K562 (cell line): ENCODE measurements around the gene WDCP. TPM values are rescaled to one million over a fixed set of nuclear protein-coding genes. Genes with fewer than 3 reads are reported as not detected.

ENCODE experiments used
- ATAC-seq: fragments of 200-7000 bp; cut with Tn5 transposase; 3 replicates; pipeline ENCODE4 v1.9.1; 2020; ENCODE audit warnings: moderate library complexity
- BruUV-seq: library from RNA; stranded (reverse); fragments of 400-500 nt; replicated peaks from 2 replicates; lab custom pipeline; 2021; lab: Mats Ljungman, UMichigan
- CTCF ChIA-PET: fragments of 300-600 bp; formaldehyde crosslinking; extraction: SDS; loops from one replicate; lab custom pipeline; 2021; ENCODE audit warnings: low intra/inter-chr PET ratio; lab: Yijun Ruan, JAX
- POLR2A ChIA-PET: fragments of 300-600, 350-650 bp; sonication (Branson Sonifier 250); formaldehyde crosslinking; extraction: SDS; loops from one replicate; lab custom pipeline; 2021; ENCODE audit warnings: antibody characterized with exemption, inconsistent platforms; lab: Yijun Ruan, JAX
- DNase-seq, 4 experiments: peaks; one replicate each; pipeline versions ENCODE4 v3.0.0 to v3.0.0-alpha.2; 2011 to 2018; ENCODE audit warnings: low spot score in 3 of 4, mixed read lengths in 3 of 4; ENCODE audit errors: extremely low read depth in 1 of 4
- FAIRE-seq: peaks from 2 replicates; lab custom pipeline; 2011; peaks lifted over from hg19 to GRCh38; lab: Jason Lieb, UNC
- H2AFZ ChIP-seq: 2 replicates; pipeline ENCODE4 v1.6.0; 2011; ENCODE audit warnings: low read depth, low read length, control low read depth, inconsistent platforms
- H3K27ac ChIP-seq: fragments of 200-600 bp; 3 replicates; pipeline ENCODE4 v1.8.0; 2011; ENCODE audit warnings: low read depth, mild to moderate bottlenecking, control low read depth, inconsistent platforms, low read length, moderate library complexity, mixed read lengths; ENCODE audit errors: extremely low read depth
- H3K27me3 ChIP-seq, 2 experiments: fragments of 300-600 bp in 1 of 2; 2 replicates in 1 of 2; 3 replicates in 1 of 2; pipeline versions ENCODE4 v1.6.0 to v1.8.0; 2011; ENCODE audit warnings: inconsistent platforms in 2 of 2, low read length in 2 of 2, mild to moderate bottlenecking in 1 of 2, mixed read lengths in 1 of 2, moderate library complexity in 1 of 2; ENCODE audit not compliant: control insufficient read depth in 2 of 2, insufficient read depth in 2 of 2
- H3K36me3 ChIP-seq: fragments of 300-600 bp; 3 replicates; pipeline ENCODE4 v1.8.0; 2011; ENCODE audit warnings: mild to moderate bottlenecking, low read length, inconsistent platforms; ENCODE audit not compliant: control insufficient read depth, insufficient read depth
- H3K4me1 ChIP-seq, 2 experiments: fragments of 200-600 bp in 1 of 2; replicated peaks in 1 of 2; 2 replicates in 1 of 2; 3 replicates in 1 of 2; pipeline versions ENCODE4 v1.5.1 to v1.8.0; 2011; ENCODE audit warnings: inconsistent platforms in 2 of 2, low read length in 2 of 2, mild to moderate bottlenecking in 1 of 2, mixed read lengths in 1 of 2, moderate library complexity in 1 of 2; ENCODE audit not compliant: control insufficient read depth in 2 of 2, insufficient read depth in 2 of 2
- H3K4me2 ChIP-seq: 2 replicates; pipeline ENCODE4 v1.6.1; 2011; ENCODE audit warnings: low read length, control low read depth, inconsistent platforms, mixed read lengths; ENCODE audit not compliant: insufficient read depth
- H3K4me3 ChIP-seq: fragments of 200-600 bp; sonication (generic), shearing (Covaris generic); 2 replicates; pipeline ENCODE4 v1.5.1; 2016; ENCODE audit warnings: control low read depth, inconsistent platforms
- H3K79me2 ChIP-seq: fragments of 200-600 bp; 3 replicates; pipeline ENCODE4 v1.8.0; 2011; ENCODE audit warnings: low read length, inconsistent platforms; ENCODE audit not compliant: control insufficient read depth, insufficient read depth
- H3K9ac ChIP-seq, 2 experiments: 2 replicates each; pipeline versions ENCODE4 v1.6.0 to v1.6.1; 2011; ENCODE audit warnings: low read depth in 2 of 2, low read length in 2 of 2, control low read depth in 1 of 2, inconsistent platforms in 1 of 2, mild to moderate bottlenecking in 1 of 2, mixed read lengths in 1 of 2; ENCODE audit not compliant: insufficient read depth in 1 of 2
- H3K9me1 ChIP-seq: one replicate; pipeline ENCODE4 v1.6.0; 2011; ENCODE audit warnings: inconsistent platforms, mild to moderate bottlenecking, low read length, moderate library complexity; ENCODE audit not compliant: control insufficient read depth, insufficient read depth
- H3K9me3 ChIP-seq: replicated peaks from 2 replicates; pipeline ENCODE4 v1.5.1; 2011; ENCODE audit warnings: low read depth, low read length, inconsistent platforms; ENCODE audit not compliant: control insufficient read depth, insufficient read depth
- H4K20me1 ChIP-seq: replicated peaks from 2 replicates; pipeline ENCODE4 v1.6.1; 2011; ENCODE audit warnings: low read length, inconsistent platforms, mixed read lengths; ENCODE audit not compliant: control insufficient read depth, insufficient read depth
- C11orf30 ChIP-seq: fragments of 450-650 bp; IDR thresholded peaks from 2 replicates; pipeline ENCODE4 v1.6.1; 2016; ENCODE audit warnings: low read depth, mild to moderate bottlenecking
- CREM ChIP-seq: IDR thresholded peaks from 2 replicates; pipeline ENCODE4 v1.6.1; 2014; ENCODE audit warnings: antibody characterized with exemption, low read depth
- ESRRB ChIP-seq: fragments of 250-450 bp; sonication (Bioruptor Pico); IDR thresholded peaks from 2 replicates; pipeline ENCODE4 v1.5.0; 2020; ENCODE audit warnings: mild to moderate bottlenecking, moderate library complexity, borderline replicate concordance
- GTF2A2 ChIP-seq: IDR thresholded peaks from 2 replicates; pipeline ENCODE4 v1.6.1; 2016; ENCODE audit warnings: mild to moderate bottlenecking, missing genetic modification characterization, missing compliant biosample characterization
- GTF2F1 ChIP-seq: IDR thresholded peaks from 2 replicates; pipeline ENCODE4 v1.6.1; 2011; ENCODE audit warnings: low read depth, low read length, improper control_type of control experiment
- MAFG ChIP-seq: fragments of 450-650 bp; conservative IDR thresholded peaks from 2 replicates; pipeline ENCODE4 v1.6.1; 2016; ENCODE audit warnings: missing genetic modification characterization, missing compliant biosample characterization
- MED1 ChIP-seq: sonication (generic); formaldehyde crosslinking; IDR thresholded peaks from 2 replicates; pipeline ENCODE4 v1.8.1; 2023; ENCODE audit warnings: missing genetic modification reagents, borderline replicate concordance
- NFIC ChIP-seq: fragments of 450-650 bp; IDR thresholded peaks from 2 replicates; pipeline ENCODE4 v1.6.1; 2017; ENCODE audit warnings: mild to moderate bottlenecking, inconsistent platforms
- PHTF2 ChIP-seq: fragments of 250-450 bp; sonication (Bioruptor Pico); IDR thresholded peaks from 2 replicates; pipeline ENCODE4 v1.5.0; 2021; ENCODE audit warnings: mild to moderate bottlenecking
- TARDBP ChIP-seq: fragments of 450-650 bp; IDR thresholded peaks from 2 replicates; pipeline ENCODE4 v1.6.1; 2016
- ZBTB7A ChIP-seq: IDR thresholded peaks from 2 replicates; pipeline ENCODE4 v1.6.1; 2011; ENCODE audit warnings: low read depth, mild to moderate bottlenecking, low read length, moderate library complexity, borderline replicate concordance; ENCODE audit not compliant: control insufficient read depth
- WGBS: fragments of 100-300 bp; shearing (Covaris generic); methylation state at CpG from one replicate; pipeline ENCODE4 v1.1.6; 2016; ENCODE audit warnings: low coverage, mixed read lengths; ENCODE audit not compliant: insufficient coverage; ENCODE audit errors: missing lambda C conversion rate; 5-methylcytosine and 5-hydroxymethylcytosine counted together
- in situ Hi-C: fragments of 300-500 bp; cut with MboI; formaldehyde crosslinking; loops from 4 replicates; pipeline ENCODE4 v1.15.0; 2018; ENCODE audit warnings: inconsistent platforms, mixed read lengths
- intact Hi-C: fragments of 100-400 bp; cut with micrococcal nuclease; formaldehyde crosslinking; loops from 2 replicates; pipeline ENCODE4 v1.14.2; 2022
- polyA plus RNA-seq, 8 experiments: library from polyadenylated mRNA; depleted of rRNA in 4 of 8; stranded (reverse) in 5 of 8; unstranded in 3 of 8; fragments of >200 nt; fragmentation: Nextera tagmentation in 2 of 8; fragmentation: Illumina TruSeq in 1 of 8; extraction: Ambion mirVana in 2 of 8; extraction: Trizol in 1 of 8; gene quantifications; 2 replicates each; pipeline versions ENCODE4 v1.2.1 to v1.2.3, GENCODE V29; 2011 to 2014; ENCODE audit warnings: inconsistent platforms in 1 of 8, missing spikeins in 1 of 8
- total RNA-seq, 7 experiments: library from RNA; depleted of rRNA in 6 of 7; stranded (reverse); fragments of >200 nt in 6 of 7; fragmentation: Illumina TruSeq in 2 of 7; extraction: Trizol in 2 of 7; gene quantifications; 2 replicates each; pipeline versions ENCODE4 v1.2.1 to v1.2.3, GENCODE V29; 2011 to 2021; ENCODE audit warnings: low replicate concordance in 1 of 7
- TF ChIP-seq, protein P1 (sequence below): conservative IDR thresholded peaks from 2 replicates; pipeline ENCODE4 v1.6.1; 2011; ENCODE audit warnings: low read depth, mild to moderate bottlenecking, low read length; ENCODE audit not compliant: control insufficient read depth
- TF ChIP-seq, protein P2 (sequence below): sonication (generic); IDR thresholded peaks from 2 replicates; pipeline ENCODE4 v1.6.1; 2016

The WDCP gene
- total and polyA plus RNA-seq, 9 of the 15 experiments (the other 6 are each of a cell fraction or from before 2014, with no cell fraction given): 10.1 to 41.4 (median 21.8) TPM

DNA sequence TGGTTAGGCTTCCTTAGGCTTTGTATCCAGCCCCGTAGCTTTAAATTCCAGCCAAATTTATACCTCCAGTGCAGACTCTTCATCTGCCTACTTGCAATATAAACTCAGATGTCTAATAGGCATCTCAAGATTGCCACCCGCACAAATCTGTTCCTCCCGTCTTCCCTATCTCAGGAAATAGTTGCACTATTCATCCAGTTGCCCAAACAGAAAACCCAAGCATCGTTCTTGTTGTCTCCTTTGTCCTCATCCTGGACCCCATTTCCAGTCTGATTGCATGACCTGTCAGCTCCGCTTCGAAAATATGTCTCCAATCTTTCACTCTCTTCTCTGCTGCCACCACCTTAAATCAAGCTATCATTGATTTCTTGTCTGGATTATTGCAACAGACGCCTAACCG lies 4.6 kb upstream of the WDCP start (continued):
- no peak for TF ChIP-seq GTF2A2
- TF ChIP-seq ESRRB (CRISPR knock-in tag): no peak

DNA sequence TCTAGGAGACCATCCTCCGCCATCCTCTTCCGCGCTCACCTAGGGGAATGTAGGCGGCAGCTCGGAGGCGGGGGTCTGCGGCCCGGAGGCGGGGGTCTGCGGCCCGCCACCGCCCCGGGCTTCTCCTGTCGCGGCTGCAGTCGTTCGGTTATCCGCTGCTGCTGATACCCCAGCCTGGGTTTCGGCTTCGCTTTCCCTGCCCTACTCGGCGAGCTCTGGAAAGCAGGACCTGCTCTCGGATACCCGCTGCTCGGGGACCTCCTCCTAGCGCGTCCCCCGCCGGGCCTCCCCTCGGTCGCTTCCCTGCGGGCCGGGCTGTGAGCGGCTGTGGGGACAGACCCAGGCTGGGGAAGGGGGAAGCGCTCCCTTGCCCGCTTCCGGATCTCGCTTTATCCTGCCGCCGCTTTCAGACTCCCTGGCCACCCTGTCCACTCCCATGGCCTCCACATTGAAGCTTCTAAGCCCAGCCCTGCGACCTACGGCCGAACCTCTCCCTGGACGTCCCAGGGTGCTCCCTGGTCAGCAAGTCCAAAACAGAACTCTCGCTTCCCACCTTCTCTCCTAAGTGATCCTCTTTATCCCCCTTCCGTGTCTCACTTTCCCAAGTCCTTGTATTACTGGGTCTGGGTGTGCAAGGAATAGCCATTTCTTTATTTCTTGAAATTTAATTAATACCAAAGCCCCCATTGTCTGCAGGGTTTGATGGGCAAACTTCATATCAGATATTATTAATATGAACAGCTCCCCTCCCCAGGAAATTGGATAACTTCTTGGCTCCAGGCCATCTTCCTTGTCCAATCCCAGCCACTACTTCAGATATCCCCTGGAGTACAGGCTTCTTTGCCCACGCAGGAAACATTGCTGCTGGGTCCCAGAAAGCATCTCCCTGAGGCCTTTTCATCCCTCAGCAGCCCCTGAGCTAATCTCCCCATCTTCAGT lies 3.1 kb upstream of the WDCP start:
- intact Hi-C loops (no loop called here), in situ Hi-C loops (no loop called here)
- ATAC-seq (no peak), FAIRE-seq (no peak), DNase-seq (no peak)
- no peaks in the 10 kb centered on the region for H3K36me3 ChIP-seq
- CTCF ChIA-PET: interaction anchor here (0.6 kb wide), 1 partner anchor 1542 kb away, joined by 4 read pairs; no protein-coding TSS in a partner anchor
- POLR2A ChIA-PET: interaction anchor here (0.6 to 2.0 kb wide), 4 partner anchors 14 to 22 kb away, joined by 3 to 5 read pairs (median 5); no protein-coding TSS in a partner anchor
- no peaks in the 10 kb centered on the region; the same call in 1 of the 2 replicates for H4K20me1 ChIP-seq
- no peaks in the 10 kb centered on the region for H3K9me3 ChIP-seq
- H3K79me2 ChIP-seq: peaks cover 18% of the 10 kb centered on the region
- H3K27me3 ChIP-seq: peaks cover 10 to 11% of the 10 kb centered on the region in 2 experiments; a peak in 4 of 5 replicates
- WGBS: 44% methylated on average over 13 of the region's 47 CpGs
- no peak overlapping the region for H2AFZ ChIP-seq
- H3K4me2 ChIP-seq: peak overlapping the region; percentile 75; the same call in 1 of the 2 replicates
- H3K27ac ChIP-seq: no peak overlapping the region
- no TSS peak for BruUV-seq
- H3K4me3 ChIP-seq: peak overlapping the region; percentile 47
- peak overlapping the region in 1 of 2 experiments; percentile 81; a peak in 2 of 4 replicates for H3K9ac ChIP-seq
- TF ChIP-seq, protein P1, sequence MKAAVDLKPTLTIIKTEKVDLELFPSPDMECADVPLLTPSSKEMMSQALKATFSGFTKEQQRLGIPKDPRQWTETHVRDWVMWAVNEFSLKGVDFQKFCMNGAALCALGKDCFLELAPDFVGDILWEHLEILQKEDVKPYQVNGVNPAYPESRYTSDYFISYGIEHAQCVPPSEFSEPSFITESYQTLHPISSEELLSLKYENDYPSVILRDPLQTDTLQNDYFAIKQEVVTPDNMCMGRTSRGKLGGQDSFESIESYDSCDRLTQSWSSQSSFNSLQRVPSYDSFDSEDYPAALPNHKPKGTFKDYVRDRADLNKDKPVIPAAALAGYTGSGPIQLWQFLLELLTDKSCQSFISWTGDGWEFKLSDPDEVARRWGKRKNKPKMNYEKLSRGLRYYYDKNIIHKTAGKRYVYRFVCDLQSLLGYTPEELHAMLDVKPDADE: no peak
- TF ChIP-seq CREM (no peak), MED1 (CRISPR knock-in tag) (no peak), MAFG (tag) (no peak), ZBTB7A (0 out of 2 replicates have a peak, but pooled peaks have one; percentile 13), NFIC (peak; percentile 60), TARDBP (no peak), C11orf30 (no peak), GTF2F1 (no peak), PHTF2 (CRISPR knock-in tag) (no peak)
- TF ChIP-seq, protein P2, sequence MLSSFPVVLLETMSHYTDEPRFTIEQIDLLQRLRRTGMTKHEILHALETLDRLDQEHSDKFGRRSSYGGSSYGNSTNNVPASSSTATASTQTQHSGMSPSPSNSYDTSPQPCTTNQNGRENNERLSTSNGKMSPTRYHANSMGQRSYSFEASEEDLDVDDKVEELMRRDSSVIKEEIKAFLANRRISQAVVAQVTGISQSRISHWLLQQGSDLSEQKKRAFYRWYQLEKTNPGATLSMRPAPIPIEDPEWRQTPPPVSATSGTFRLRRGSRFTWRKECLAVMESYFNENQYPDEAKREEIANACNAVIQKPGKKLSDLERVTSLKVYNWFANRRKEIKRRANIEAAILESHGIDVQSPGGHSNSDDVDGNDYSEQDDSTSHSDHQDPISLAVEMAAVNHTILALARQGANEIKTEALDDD: no peak
- peaks cover 8 to 22% of the 10 kb centered on the region in 2 experiments; a peak in 4 of 5 replicates for H3K4me1 ChIP-seq
- H3K9me1 ChIP-seq: no peaks in the 10 kb centered on the region
